Peyer's patch (tissue), 4 donors: Measurements from ENCODE around the gene ZNF579. TPM values are rescaled to one million over a fixed set of nuclear protein-coding genes. Genes with fewer than 3 reads are reported as not detected.

Experiments
- DNase-seq, 3 donors: peaks; one replicate each; pipeline ENCODE4 v3.0.0-alpha.2; 2017 to 2019
- H3K27ac ChIP-seq, 4 donors: fragments of 200-600 bp; sonication (generic); one replicate each; pipeline ENCODE4 v1.5.1; 2016 to 2019
- H3K27me3 ChIP-seq, 2 donors: fragments of 200-600 bp; sonication (generic); one replicate each; pipeline ENCODE4 v1.5.1; 2019
- H3K36me3 ChIP-seq, 3 donors: fragments of 200-600 bp; sonication (generic); one replicate each; pipeline ENCODE4 v1.5.1; 2016 to 2019
- H3K4me1 ChIP-seq, 4 donors: fragments of 200-600 bp; sonication (generic); one replicate each; pipeline ENCODE4 v1.5.1; 2016 to 2019
- H3K4me3 ChIP-seq, 4 donors: fragments of 200-600 bp; sonication (generic); 1 replicate in 3 of 4; 2 replicates in 1 of 4; pipeline ENCODE4 v1.5.1; 2016 to 2019; ENCODE audit warnings: mild to moderate bottlenecking in 1 of 4
- H3K9me3 ChIP-seq, 4 donors: fragments of 200-600 bp; sonication (generic); one replicate each; pipeline ENCODE4 v1.5.1; 2016 to 2019; ENCODE audit warnings: mild to moderate bottlenecking in 1 of 4
- POLR2A ChIP-seq, 2 donors: fragments of 450-650 bp; IDR thresholded peaks; one replicate each; pipeline ENCODE4 v1.5.1; 2017; ENCODE audit warnings: antibody characterized with exemption in 2 of 2, mild to moderate bottlenecking in 2 of 2, moderate library complexity in 2 of 2
- total RNA-seq, 4 donors: library from RNA; depleted of rRNA; stranded (reverse); fragments of >200 nt; gene quantifications; one replicate each; pipeline ENCODE4 v1.1.0, GENCODE V29; 2016
- TF ChIP-seq, protein P1 (sequence below), 6 experiments: fragments of 450-650 bp in 4 of 6; fragments of 200-600 bp in 2 of 6; sonication (generic) in 1 of 6; IDR thresholded peaks; one replicate each; pipeline ENCODE4 v1.5.1; 2017 to 2019; ENCODE audit warnings: antibody characterized with exemption in 6 of 6, mild to moderate bottlenecking in 3 of 6, moderate library complexity in 1 of 6

ZNF579 gene
- total RNA-seq, 4 donors from 2014 or later: 1.7 to 6.1 (median 3.1) TPM; not detected in 1

DNA sequence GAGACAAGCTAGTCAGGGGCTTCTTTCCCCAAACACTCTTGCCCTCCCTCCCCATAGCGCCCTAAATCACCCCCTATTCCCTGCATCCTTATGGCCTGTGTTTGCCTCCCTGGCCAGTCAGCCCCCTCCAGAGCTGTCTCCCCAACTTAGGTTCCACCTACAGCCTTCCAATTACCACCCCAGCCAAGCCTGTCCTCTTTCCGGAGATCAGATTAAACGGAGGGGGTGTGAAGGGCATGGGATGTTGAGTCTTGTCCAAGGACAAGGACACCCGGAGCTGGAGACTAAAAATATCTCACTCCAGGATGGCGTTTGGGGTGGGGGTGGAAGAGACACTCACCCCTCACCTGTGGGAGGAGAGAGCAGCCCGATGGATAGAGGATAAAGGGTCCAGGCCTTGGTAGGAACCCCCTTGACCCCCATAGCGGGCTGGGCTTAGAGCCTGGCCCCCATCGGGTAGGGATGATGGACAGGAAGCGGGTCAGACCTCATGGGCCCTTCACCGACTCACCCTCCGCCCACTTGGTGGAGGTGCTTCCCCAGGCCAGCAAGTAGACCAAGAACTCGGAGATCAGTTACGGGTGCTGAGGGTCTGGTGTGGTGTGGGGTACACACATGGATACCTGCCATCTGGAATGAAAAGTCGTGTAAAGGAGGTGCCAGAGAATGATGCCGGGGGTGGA, 30.8 kb upstream of the ZNF579 start:
- DNase-seq: no peak
- TF ChIP-seq, protein P1, sequence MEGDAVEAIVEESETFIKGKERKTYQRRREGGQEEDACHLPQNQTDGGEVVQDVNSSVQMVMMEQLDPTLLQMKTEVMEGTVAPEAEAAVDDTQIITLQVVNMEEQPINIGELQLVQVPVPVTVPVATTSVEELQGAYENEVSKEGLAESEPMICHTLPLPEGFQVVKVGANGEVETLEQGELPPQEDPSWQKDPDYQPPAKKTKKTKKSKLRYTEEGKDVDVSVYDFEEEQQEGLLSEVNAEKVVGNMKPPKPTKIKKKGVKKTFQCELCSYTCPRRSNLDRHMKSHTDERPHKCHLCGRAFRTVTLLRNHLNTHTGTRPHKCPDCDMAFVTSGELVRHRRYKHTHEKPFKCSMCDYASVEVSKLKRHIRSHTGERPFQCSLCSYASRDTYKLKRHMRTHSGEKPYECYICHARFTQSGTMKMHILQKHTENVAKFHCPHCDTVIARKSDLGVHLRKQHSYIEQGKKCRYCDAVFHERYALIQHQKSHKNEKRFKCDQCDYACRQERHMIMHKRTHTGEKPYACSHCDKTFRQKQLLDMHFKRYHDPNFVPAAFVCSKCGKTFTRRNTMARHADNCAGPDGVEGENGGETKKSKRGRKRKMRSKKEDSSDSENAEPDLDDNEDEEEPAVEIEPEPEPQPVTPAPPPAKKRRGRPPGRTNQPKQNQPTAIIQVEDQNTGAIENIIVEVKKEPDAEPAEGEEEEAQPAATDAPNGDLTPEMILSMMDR (IDR thresholded peaks at IDR 0.05): no peak
- no peak for TF ChIP-seq POLR2A (IDR thresholded peaks at IDR 0.05)
- H3K36me3 ChIP-seq: peaks cover 0 to 47% (median 0%) of the 10 kb centered on the region in 3 donors
- no peaks in the 10 kb centered on the region for H3K9me3 ChIP-seq
- H3K4me1 ChIP-seq: peaks cover 0 to 12% (median 3%) of the 10 kb centered on the region in 4 donors
- no peak overlapping the region for H3K4me3 ChIP-seq
- no peaks in the 10 kb centered on the region for H3K27me3 ChIP-seq
- no peak overlapping the region for H3K27ac ChIP-seq

DNA sequence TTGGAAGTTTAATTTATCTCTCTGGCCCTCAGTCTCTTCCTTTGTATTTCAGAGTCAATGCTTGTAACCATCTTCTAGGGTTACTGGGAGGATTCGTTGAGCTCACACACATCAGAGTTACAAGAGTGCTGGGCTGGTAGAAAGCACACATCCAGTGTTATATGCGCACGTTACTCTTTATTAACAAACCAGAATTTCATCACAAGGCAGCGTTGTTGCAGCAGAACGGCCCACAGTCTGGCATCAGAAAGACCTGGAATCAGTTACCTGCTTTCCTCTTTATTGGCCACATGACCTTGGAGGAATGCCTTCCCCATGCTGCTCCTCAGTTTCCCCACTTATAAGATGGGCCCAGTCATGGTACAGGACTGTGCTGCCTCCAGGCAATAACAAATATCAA, 28.7 kb upstream of the ZNF579 start:
- Histone ChIP-seq H3K9me3 (no peaks in the 10 kb centered on the region), H3K27ac (no peak overlapping the region), H3K27me3 (no peaks in the 10 kb centered on the region), H3K4me3 (no peak overlapping the region), H3K4me1 (peaks cover 0 to 24% (median 8%) of the 10 kb centered on the region in 4 donors), H3K36me3 (peaks cover 0 to 27% (median 0%) of the 10 kb centered on the region in 3 donors)
- TF ChIP-seq POLR2A (IDR thresholded peaks at IDR 0.05): no peak
- TF ChIP-seq, protein P1 (IDR thresholded peaks at IDR 0.05): no peak
- DNase-seq: no peak

GRCh38 chr19:55606817-55607216, 26.2 kb upstream of the ZNF579 start:
- Histone ChIP-seq H3K36me3 (peaks cover 0 to 19% (median 0%) of the 10 kb centered on the region in 3 donors), H3K4me1 (peaks cover 0 to 35% (median 9%) of the 10 kb centered on the region in 4 donors), H3K9me3 (no peaks in the 10 kb centered on the region), H3K4me3 (peak overlapping the region in 1 of 4 donors; percentile 98), H3K27ac (peak overlapping the region in 1 of 4 donors; percentile 99), H3K27me3 (no peaks in the 10 kb centered on the region)
- no peak for DNase-seq
- TF ChIP-seq POLR2A (IDR thresholded peaks at IDR 0.05): no peak
- TF ChIP-seq, protein P1 (IDR thresholded peaks at IDR 0.05): no peak

DNA sequence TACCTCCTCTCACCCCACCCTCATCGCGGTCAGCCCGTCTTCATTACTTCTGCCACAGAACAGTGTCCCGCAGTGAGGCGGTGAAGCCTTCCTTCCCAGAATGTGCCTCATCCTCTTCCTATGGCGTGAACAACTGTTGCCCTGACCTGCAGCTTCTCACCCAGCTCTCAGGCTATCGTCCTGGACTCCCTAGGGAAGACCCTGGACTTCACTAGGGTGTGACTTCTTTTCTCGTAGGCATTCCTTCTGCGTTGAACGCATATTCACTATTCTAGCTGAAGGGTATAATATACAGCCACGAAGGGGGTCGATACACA, 25.8 kb upstream of the ZNF579 start:
- no peaks in the 10 kb centered on the region for H3K9me3 ChIP-seq
- no peaks in the 10 kb centered on the region for H3K27me3 ChIP-seq
- peaks cover 0 to 19% (median 0%) of the 10 kb centered on the region in 3 donors for H3K36me3 ChIP-seq
- TF ChIP-seq, protein P1 (IDR thresholded peaks at IDR 0.05): no peak
- no peak for TF ChIP-seq POLR2A (IDR thresholded peaks at IDR 0.05)
- no peak for DNase-seq
- H3K27ac ChIP-seq: peak overlapping the region; percentile 90 to 99 (median 96)
- H3K4me1 ChIP-seq: peaks cover 0 to 37% (median 9%) of the 10 kb centered on the region in 4 donors
- H3K4me3 ChIP-seq: peak overlapping the region; percentile 68 to 98 (median 92)

- Histone ChIP-seq H3K4me3 (peak within 1 kb of the TSS; percentile 68 to 98 (median 92)), H3K27me3 (no peaks in the 10 kb centered on the region), H3K9me3 (no peaks in the 10 kb centered on the region), H3K27ac (peak within 1 kb of the TSS; percentile 90 to 99 (median 96)), H3K36me3 (peaks cover 0 to 19% (median 0%) of the 10 kb centered on the region in 3 donors), H3K4me1 (peaks cover 0 to 38% (median 12%) of the 10 kb centered on the region in 4 donors)
- TF ChIP-seq POLR2A (IDR thresholded peaks at IDR 0.05): peak in 1 of 2 donors; percentile 15
- TF ChIP-seq, protein P1 (IDR thresholded peaks at IDR 0.05): peak; percentile 21 to 80 (median 72)
- DNase-seq: peak; percentile 75 to 88 (median 78)
Observed at GRCh38 chr19:55605637-55606470, 25.2 kb upstream of the ZNF579 start, which contains the start of gene ZNF865. ZNF865 (plus strand) TSS chr19:55605647; CDS start chr19:55613619, 7,972 bp downstream.
